SU-DHL-6 (cell line): Measurements from ENCODE around the gene APPL2.

Source experiments
- EZH2phosphoT487 ChIP-seq: fragments of 200-600 bp; sonication (generic), shearing (Covaris generic); conservative IDR thresholded peaks from 2 replicates; pipeline ENCODE4 v1.6.1; 2018; ENCODE audit warnings: mild to moderate bottlenecking, antibody characterized with exemption, low read length, moderate library complexity, mixed read lengths
- TF ChIP-seq, protein P1 (sequence below): fragments of 200-600 bp; sonication (generic); IDR thresholded peaks from one replicate; pipeline ENCODE4 v1.5.1; 2017; ENCODE audit warnings: antibody characterized with exemption, mild to moderate bottlenecking, low read length, moderate library complexity; ENCODE audit not compliant: insufficient read depth, poor library complexity, severe bottlenecking

DNA sequence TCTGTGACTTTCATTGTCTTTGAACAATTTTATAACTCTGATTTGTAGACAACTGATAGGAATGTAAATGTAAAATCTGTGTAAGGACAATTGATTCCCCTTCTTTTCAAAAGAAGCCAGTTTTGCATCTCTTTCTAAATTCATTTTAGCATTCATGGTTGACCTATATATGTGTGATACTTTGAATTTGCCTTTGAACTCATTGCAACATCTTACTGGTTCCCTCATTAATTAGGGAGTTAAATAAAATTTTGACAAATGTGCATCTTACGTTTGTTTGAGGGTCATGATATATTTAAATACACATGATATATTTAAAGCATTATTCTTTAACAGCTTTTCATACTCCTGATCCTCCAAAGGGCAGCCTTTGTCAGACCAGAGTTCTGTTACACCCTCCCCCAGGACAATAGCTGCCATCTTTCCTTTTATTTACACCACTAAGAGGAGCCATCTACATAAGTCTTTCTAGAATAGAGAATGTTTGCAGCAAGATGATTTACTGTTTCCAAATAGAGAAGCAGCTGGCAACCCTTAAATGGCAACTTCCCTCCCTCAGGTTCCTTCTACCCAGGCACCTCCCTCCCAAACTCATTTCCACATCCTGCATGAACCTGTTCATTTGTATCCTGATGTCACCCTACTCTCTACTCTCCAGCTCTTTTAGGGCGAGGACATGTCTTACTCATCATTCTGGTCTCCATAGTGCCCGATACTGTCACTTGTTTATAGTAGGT is 40.2 kb upstream of the APPL2 start:
- TF ChIP-seq, protein P1, sequence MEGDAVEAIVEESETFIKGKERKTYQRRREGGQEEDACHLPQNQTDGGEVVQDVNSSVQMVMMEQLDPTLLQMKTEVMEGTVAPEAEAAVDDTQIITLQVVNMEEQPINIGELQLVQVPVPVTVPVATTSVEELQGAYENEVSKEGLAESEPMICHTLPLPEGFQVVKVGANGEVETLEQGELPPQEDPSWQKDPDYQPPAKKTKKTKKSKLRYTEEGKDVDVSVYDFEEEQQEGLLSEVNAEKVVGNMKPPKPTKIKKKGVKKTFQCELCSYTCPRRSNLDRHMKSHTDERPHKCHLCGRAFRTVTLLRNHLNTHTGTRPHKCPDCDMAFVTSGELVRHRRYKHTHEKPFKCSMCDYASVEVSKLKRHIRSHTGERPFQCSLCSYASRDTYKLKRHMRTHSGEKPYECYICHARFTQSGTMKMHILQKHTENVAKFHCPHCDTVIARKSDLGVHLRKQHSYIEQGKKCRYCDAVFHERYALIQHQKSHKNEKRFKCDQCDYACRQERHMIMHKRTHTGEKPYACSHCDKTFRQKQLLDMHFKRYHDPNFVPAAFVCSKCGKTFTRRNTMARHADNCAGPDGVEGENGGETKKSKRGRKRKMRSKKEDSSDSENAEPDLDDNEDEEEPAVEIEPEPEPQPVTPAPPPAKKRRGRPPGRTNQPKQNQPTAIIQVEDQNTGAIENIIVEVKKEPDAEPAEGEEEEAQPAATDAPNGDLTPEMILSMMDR, result no peak
- no peak for TF ChIP-seq EZH2phosphoT487
